ENCODE data around the gene MEGF10. TPM values are rescaled to one million over a fixed set of nuclear protein-coding genes. Genes with fewer than 3 reads are reported as not detected.

Gene MEGF10
- total RNA-seq, 1 experiment from 2014 or later: 26.4 TPM

Other genes starting within 250 kb of the MEGF10 start
- gene C5orf63, start 217.3 kb upstream of the MEGF10 start, total RNA-seq (2014; rRNA removed): 2.5 and 2.8 TPM in 2 replicates
- gene PRRC1, start 226.8 kb downstream of the MEGF10 start, total RNA-seq (2014; rRNA removed): 44.9 and 50.3 TPM in 2 replicates